Subcutaneous abdominal adipose tissue (tissue), 5 donors: ENCODE results near the gene ACSF3.

Experiments used
- H3K27ac ChIP-seq: one replicate; pipeline ENCODE4 v1.7.0; 2013; ENCODE audit warnings: low read depth, mild to moderate bottlenecking, inconsistent platforms, low read length, moderate library complexity
- H3K27me3 ChIP-seq, 5 donors: one replicate each; pipeline ENCODE4 v1.7.0; 2013; ENCODE audit warnings: low read length in 5 of 5, inconsistent platforms in 1 of 5; ENCODE audit not compliant: control insufficient read depth in 5 of 5, insufficient read depth in 4 of 5
- H3K36me3 ChIP-seq, 5 donors: one replicate each; pipeline ENCODE4 v1.7.0; 2013; ENCODE audit warnings: low read length in 5 of 5; ENCODE audit not compliant: control insufficient read depth in 5 of 5, insufficient read depth in 5 of 5
- H3K4me1 ChIP-seq, 5 donors: one replicate each; pipeline ENCODE4 v1.7.0; 2013; ENCODE audit warnings: low read length in 5 of 5, mild to moderate bottlenecking in 3 of 5, moderate library complexity in 1 of 5; ENCODE audit not compliant: control insufficient read depth in 5 of 5, insufficient read depth in 5 of 5
- H3K4me3 ChIP-seq, 5 donors: one replicate each; pipeline ENCODE4 v1.7.0; 2013; ENCODE audit warnings: low read length in 5 of 5, low read depth in 1 of 5
- H3K9ac ChIP-seq, 5 donors: one replicate each; pipeline ENCODE4 v1.7.0; 2013; ENCODE audit warnings: low read length in 5 of 5, mild to moderate bottlenecking in 4 of 5, moderate library complexity in 3 of 5
- H3K9me3 ChIP-seq, 5 donors: one replicate each; pipeline ENCODE4 v1.7.0; 2013; ENCODE audit warnings: low read length in 5 of 5; ENCODE audit not compliant: control insufficient read depth in 5 of 5
- donor health status: healthy.
- donor health status: healthy.
- donor health status: healthy.
- donor health status: healthy.
- donor health status: healthy.

ACSF3 gene

DNA sequence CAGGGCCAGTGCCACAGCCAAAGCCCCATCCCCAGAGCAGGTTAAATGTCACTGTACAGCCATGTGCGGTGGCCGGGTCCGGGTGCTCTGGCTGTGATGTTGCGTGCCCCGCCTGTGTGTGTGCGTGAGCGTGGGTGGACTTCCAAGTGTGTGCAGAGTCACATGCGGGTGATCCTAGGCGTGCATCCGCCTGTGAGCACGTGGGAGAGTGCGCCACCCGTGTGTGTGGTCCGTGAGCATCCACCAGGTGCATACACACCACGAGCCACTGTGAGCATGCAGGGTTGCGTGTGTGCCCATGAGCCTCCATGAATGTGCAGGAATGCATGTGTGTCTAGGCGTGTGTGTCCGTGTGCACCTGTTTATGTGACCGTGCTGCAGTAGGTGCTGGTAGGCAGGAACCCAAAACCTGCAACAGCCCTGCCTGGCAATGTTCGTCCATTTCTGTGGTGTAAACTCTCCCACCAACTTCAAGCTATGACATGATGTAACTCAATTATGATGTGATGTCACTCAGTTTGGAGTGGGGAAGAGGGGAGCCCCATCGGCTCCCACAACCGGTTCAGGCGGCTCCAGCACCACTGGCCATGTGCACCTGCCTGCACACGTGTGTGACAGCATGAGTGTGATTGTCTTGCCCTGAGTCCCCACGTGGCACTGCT lies 37.6 kb upstream of the ACSF3 start:
- Histone ChIP-seq H3K4me1 (peaks cover 0 to 5% (median 0%) of the 10 kb centered on the region in 5 donors), H3K9me3 (peaks cover 0 to 2% (median 0%) of the 10 kb centered on the region in 5 donors), H3K27me3 (peaks cover 38 to 61% (median 55%) of the 10 kb centered on the region in 5 donors), H3K4me3 (no peak overlapping the region), H3K36me3 (no peaks in the 10 kb centered on the region), H3K27ac (no peak overlapping the region), H3K9ac (no peak overlapping the region)

DNA sequence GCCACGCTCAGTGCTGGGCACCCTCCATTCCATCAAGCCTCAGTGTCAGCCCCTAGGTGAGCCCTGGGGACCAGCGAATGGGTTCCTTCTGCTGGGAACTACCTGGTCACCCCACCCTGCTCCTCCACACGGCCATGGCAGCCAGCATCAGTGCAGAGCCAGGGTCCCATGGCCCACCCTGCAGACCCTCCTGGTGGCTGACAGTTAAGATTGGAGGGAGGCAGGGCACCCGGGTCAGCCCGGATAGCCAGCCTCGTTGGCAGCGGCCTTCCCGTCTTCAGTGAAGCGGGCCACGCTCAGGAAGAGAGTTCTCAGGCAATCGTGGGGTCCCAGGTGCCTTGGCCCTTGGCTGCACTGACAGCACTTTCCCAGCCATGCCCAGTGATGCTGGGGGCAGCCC lies 37.1 kb upstream of the ACSF3 start:
- Histone ChIP-seq H3K4me3 (no peak overlapping the region), H3K9ac (no peak overlapping the region), H3K27me3 (peaks cover 35 to 59% (median 53%) of the 10 kb centered on the region in 5 donors), H3K9me3 (peaks cover 0 to 2% (median 0%) of the 10 kb centered on the region in 5 donors), H3K27ac (no peak overlapping the region), H3K4me1 (peaks cover 0 to 5% (median 0%) of the 10 kb centered on the region in 5 donors), H3K36me3 (no peaks in the 10 kb centered on the region)

DNA sequence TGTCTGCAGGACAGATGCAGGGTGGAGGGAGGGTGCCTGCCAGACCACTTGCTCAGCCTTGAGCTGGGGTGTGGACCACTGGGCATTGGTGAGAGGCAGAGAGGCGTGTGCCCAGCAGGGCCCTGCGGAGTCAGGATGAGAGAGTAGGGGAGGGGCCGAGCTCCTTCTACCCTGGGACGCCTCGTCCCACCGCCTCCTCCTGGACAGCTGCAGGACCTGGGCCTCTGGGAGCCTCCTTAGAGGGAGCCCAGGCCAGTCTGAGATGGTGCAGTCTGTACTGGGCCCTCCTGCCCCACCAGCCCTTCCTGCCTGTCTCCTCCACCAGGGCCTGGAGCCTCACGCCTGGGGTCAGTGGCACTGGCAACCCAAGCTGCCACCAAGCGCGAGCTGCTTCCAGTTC lies 35.9 kb upstream of the ACSF3 start:
- H3K9me3 ChIP-seq: peaks cover 0 to 2% (median 0%) of the 10 kb centered on the region in 5 donors
- no peaks in the 10 kb centered on the region for H3K36me3 ChIP-seq
- H3K4me3 ChIP-seq: no peak overlapping the region
- peaks cover 24 to 57% (median 52%) of the 10 kb centered on the region in 5 donors for H3K27me3 ChIP-seq
- H3K4me1 ChIP-seq: peaks cover 0 to 5% (median 0%) of the 10 kb centered on the region in 5 donors
- H3K9ac ChIP-seq: no peak overlapping the region
- H3K27ac ChIP-seq: no peak overlapping the region

DNA sequence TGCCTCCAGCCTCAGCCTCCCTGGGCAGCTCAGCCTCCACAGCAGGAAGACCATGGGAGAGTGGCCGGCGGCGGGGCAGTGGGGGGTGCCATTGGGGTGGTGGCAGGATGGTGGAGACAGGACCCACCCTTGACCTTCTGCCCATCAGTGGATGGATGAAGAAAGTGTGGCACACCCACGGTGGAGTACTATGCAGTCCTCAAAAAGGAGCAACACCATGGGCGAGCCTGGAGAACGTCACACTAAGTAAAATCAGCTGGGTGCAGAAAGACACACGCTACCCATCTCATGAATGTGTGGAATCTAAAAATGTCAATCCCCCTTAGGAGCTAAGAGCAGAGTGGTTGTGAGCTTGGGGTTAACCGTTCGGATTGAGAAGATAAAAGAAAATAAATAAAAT lies 34.8 kb upstream of the ACSF3 start:
- Histone ChIP-seq H3K4me1 (peaks cover 0 to 2% (median 0%) of the 10 kb centered on the region in 5 donors), H3K9ac (no peak overlapping the region), H3K27ac (no peak overlapping the region), H3K9me3 (peaks cover 0 to 2% (median 0%) of the 10 kb centered on the region in 5 donors), H3K4me3 (no peak overlapping the region), H3K27me3 (peaks cover 16 to 62% (median 55%) of the 10 kb centered on the region in 5 donors), H3K36me3 (no peaks in the 10 kb centered on the region)

DNA sequence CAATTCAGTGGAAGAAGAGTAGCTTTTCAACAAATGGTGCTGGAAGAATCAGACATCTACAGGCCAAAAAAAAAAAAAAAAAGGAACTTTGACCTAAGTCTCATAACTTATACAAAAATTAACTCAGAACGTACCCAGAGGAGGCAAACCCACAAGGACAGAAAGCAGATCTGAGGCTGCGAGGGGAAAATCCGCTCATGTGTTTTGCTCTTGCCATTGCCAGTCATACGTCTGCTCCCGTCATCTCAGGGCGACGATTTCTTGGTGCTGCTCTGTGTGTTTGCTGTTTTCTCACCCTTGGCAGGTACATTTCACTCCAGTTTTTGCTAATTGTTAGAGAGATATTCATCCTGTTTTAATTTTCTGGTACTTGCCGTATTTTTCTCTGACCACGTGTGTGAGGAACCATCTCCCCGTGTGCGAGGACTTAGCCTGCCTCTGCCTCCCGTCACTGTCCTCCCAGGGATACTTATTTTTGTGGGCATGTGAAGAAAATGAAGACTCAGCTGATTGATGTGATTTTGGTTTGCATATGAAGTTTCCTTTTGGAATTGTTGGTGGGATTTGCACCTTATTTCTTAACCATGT lies 33.4 kb upstream of the ACSF3 start:
- Histone ChIP-seq H3K9ac (no peak overlapping the region), H3K27me3 (peaks cover 11 to 54% (median 52%) of the 10 kb centered on the region in 5 donors), H3K9me3 (peaks cover 0 to 2% (median 0%) of the 10 kb centered on the region in 5 donors), H3K4me3 (no peak overlapping the region), H3K36me3 (no peaks in the 10 kb centered on the region), H3K27ac (no peak overlapping the region), H3K4me1 (peaks cover 0 to 2% (median 0%) of the 10 kb centered on the region in 5 donors)

- H3K36me3 ChIP-seq: no peaks in the 10 kb centered on the region
- H3K9me3 ChIP-seq: peaks cover 0 to 2% (median 0%) of the 10 kb centered on the region in 5 donors
- peaks cover 0 to 2% (median 0%) of the 10 kb centered on the region in 5 donors for H3K4me1 ChIP-seq
- H3K27ac ChIP-seq: no peak overlapping the region
- no peak overlapping the region for H3K4me3 ChIP-seq
- no peak overlapping the region for H3K9ac ChIP-seq
- peaks cover 12 to 51% (median 48%) of the 10 kb centered on the region in 5 donors for H3K27me3 ChIP-seq
Measured at GRCh38 chr16:89061086-89061485, 32.6 kb upstream of the ACSF3 start.

DNA sequence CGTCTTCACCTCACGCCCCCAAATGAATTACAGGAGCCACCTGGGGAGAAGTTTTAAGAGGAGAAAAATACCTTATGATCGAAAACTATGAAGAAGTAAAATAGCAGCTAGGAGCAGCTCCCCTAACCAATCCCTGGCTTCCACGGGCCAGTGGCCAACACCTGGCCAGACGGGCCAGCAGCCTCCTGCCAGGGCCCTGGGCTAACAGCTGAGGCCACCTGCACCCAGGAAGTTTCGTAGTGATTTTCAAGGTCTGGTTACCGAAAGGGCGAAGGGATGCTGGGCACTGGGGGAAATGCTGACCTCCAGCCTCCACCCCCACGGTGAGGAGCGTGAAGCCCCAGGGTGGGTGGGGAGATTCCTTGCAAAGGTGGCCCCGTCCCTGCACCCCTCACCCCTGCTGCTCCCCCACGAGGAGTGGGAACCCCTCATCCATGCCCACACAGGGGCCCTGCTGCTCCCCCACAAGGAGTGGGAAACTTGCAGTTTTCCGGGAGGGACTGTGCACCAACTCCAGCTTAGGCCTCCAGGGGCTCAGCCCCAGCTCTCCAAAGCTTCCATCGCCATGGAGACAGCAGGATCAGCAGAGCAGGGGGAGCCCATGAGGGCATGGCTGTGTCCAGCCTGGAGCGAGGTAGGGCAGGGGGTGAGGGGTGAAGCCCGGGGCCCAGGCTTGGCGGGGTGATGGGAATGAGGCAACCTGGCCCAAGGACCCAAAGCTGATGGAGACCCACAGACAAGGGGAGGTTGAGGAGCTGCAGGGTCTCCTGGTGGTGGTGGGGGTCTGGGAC lies 31.9 kb upstream of the ACSF3 start:
- Histone ChIP-seq H3K27ac (no peak overlapping the region), H3K27me3 (peaks cover 16 to 56% (median 49%) of the 10 kb centered on the region in 5 donors), H3K9me3 (peaks cover 0 to 2% (median 0%) of the 10 kb centered on the region in 5 donors), H3K9ac (no peak overlapping the region), H3K4me3 (no peak overlapping the region), H3K36me3 (no peaks in the 10 kb centered on the region), H3K4me1 (peaks cover 0 to 2% (median 0%) of the 10 kb centered on the region in 5 donors)

- peaks cover 19 to 56% (median 48%) of the 10 kb centered on the region in 5 donors for H3K27me3 ChIP-seq
- H3K4me1 ChIP-seq: peaks cover 0 to 2% (median 0%) of the 10 kb centered on the region in 5 donors
- no peaks in the 10 kb centered on the region for H3K36me3 ChIP-seq
- no peak overlapping the region for H3K4me3 ChIP-seq
- no peak overlapping the region for H3K9ac ChIP-seq
- peaks cover 0 to 2% (median 0%) of the 10 kb centered on the region in 5 donors for H3K9me3 ChIP-seq
- no peak overlapping the region for H3K27ac ChIP-seq
Measured at GRCh38 chr16:89062389-89063345, 31.0 kb upstream of the ACSF3 start.

GRCh38 chr16:89063768-89064320 lies 29.8 kb upstream of the ACSF3 start:
- peaks cover 0 to 2% (median 0%) of the 10 kb centered on the region in 5 donors for H3K4me1 ChIP-seq
- no peak overlapping the region for H3K27ac ChIP-seq
- H3K27me3 ChIP-seq: peaks cover 23 to 56% (median 49%) of the 10 kb centered on the region in 5 donors
- no peak overlapping the region for H3K9ac ChIP-seq
- H3K36me3 ChIP-seq: no peaks in the 10 kb centered on the region
- H3K4me3 ChIP-seq: no peak overlapping the region
- H3K9me3 ChIP-seq: peaks cover 0 to 4% (median under 1%) of the 10 kb centered on the region in 5 donors
